Natural killer cell (primary cell): Measurements from ENCODE around the gene EPB41L5. TPM values are rescaled to one million over a fixed set of nuclear protein-coding genes. Genes with fewer than 3 reads are reported as not detected.

Experiments used
- ATAC-seq, 3 donors: fragments of 150-1000 bp in 2 of 3; fragments of 200-7000 bp in 1 of 3; cut with Tn5 transposase; 1 replicate in 1 of 3; 2 replicates in 2 of 3; pipeline ENCODE4 v1.10.0; 2021; ENCODE audit warnings: mild to moderate bottlenecking in 2 of 3, moderate library complexity in 2 of 3
- DNase-seq, 2 donors: peaks; one replicate each; pipeline versions ENCODE4 v3.0.0 to v3.0.0-alpha.2; 2013 to 2021; ENCODE audit warnings: mixed read lengths in 1 of 2
- H3K27ac ChIP-seq: one replicate; pipeline ENCODE4 v1.5.1; 2013; ENCODE audit warnings: mild to moderate bottlenecking, low read length
- H3K27me3 ChIP-seq: one replicate; pipeline ENCODE4 v1.6.1; 2013; ENCODE audit warnings: low read length; ENCODE audit not compliant: control insufficient read depth, insufficient read depth
- H3K36me3 ChIP-seq: one replicate; pipeline ENCODE4 v1.6.1; 2013; ENCODE audit warnings: low read length; ENCODE audit not compliant: control insufficient read depth, insufficient read depth
- H3K4me1 ChIP-seq: one replicate; pipeline ENCODE4 v1.6.1; 2013; ENCODE audit warnings: low read length; ENCODE audit not compliant: control insufficient read depth, insufficient read depth
- H3K4me3 ChIP-seq: one replicate; pipeline ENCODE4 v1.5.1; 2013; ENCODE audit warnings: low read length
- H3K9me3 ChIP-seq: one replicate; pipeline ENCODE4 v1.6.1; 2013; ENCODE audit warnings: low read length; ENCODE audit not compliant: control insufficient read depth, insufficient read depth
- H3K27ac Mint-ChIP-seq, 2 donors: one replicate each; pipeline ENCODE4 v1.8.0; 2022; ENCODE audit warnings: mild to moderate bottlenecking in 2 of 2, mixed read lengths in 2 of 2, moderate library complexity in 1 of 2
- H3K27me3 Mint-ChIP-seq, 2 donors: one replicate each; pipeline ENCODE4 v1.8.0; 2022; ENCODE audit warnings: low read depth in 2 of 2, mixed read lengths in 2 of 2
- H3K36me3 Mint-ChIP-seq: one replicate; pipeline ENCODE4 v1.8.0; 2022; ENCODE audit warnings: mixed read lengths
- H3K4me1 Mint-ChIP-seq, 2 donors: one replicate each; pipeline ENCODE4 v1.8.0; 2022; ENCODE audit warnings: mixed read lengths in 2 of 2
- H3K4me3 Mint-ChIP-seq: one replicate; pipeline ENCODE4 v1.8.0; 2022; ENCODE audit warnings: mild to moderate bottlenecking, moderate library complexity, mixed read lengths
- H3K9me3 Mint-ChIP-seq, 2 donors: one replicate each; pipeline ENCODE4 v1.8.0; 2022; ENCODE audit warnings: mixed read lengths in 2 of 2
- CTCF ChIP-seq: fragments of 200-600 bp; IDR thresholded peaks from one replicate; pipeline ENCODE4 v1.8.0; 2022; ENCODE audit warnings: antibody characterized with exemption
- WGBS: methylation state at CpG from one replicate; pipeline ENCODE4 v1.1.7; 2013; ENCODE audit warnings: missing lambda C conversion rate; ENCODE audit not compliant: insufficient coverage; 5-methylcytosine and 5-hydroxymethylcytosine counted together
- intact Hi-C: fragments of 100-400 bp; cut with micrococcal nuclease; formaldehyde crosslinking; loops from one replicate; pipeline ENCODE4 v1.14.2; 2022
- total RNA-seq, 4 donors: library from RNA; stranded (reverse); fragments of 120-200 nt in 1 of 4; gene quantifications; one replicate each; pipeline versions ENCODE4 v1.2.3 to v1.2.4, GENCODE V29; 2013 to 2022

EPB41L5 gene
- total RNA-seq, 3 donors from 2014 or later (not counting 1 experiment from before 2014, with no cell fraction given), result 3.0 to 8.5 (median 3.6) TPM

DNA sequence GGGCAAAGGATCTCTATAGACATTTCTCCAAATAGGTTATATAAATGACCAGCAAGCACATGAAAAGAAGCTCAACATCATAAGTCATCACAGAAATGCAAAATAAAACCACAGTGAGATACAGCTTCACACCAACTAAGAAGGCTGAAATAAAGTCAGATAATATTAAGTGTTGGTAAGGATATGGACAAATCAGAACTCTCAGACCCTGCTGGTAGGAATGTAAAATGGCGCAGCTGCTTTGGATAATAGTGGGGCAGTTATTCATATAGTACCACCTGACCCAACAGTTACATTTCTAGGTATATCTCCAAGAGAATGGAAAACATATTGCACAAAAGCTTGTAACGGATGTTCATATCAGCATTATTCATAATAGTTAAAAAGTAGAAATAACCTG lies 14.0 kb downstream of the EPB41L5 start:
- Histone ChIP-seq H3K27me3 (no peaks in the 10 kb centered on the region), H3K4me1 (no peaks in the 10 kb centered on the region), H3K27ac (no peak overlapping the region), H3K9me3 (no peaks in the 10 kb centered on the region), H3K36me3 (no peaks in the 10 kb centered on the region), H3K4me3 (no peak overlapping the region)
- intact Hi-C loops, result no loop called here
- no peaks in the 10 kb centered on the region for H3K9me3 Mint-ChIP-seq
- H3K36me3 Mint-ChIP-seq, result no peaks in the 10 kb centered on the region
- WGBS, result 100% methylated on average over 1 of the region's 2 CpGs
- DNase-seq, result no peak
- H3K27ac Mint-ChIP-seq, result no peak overlapping the region
- no peak overlapping the region for H3K4me3 Mint-ChIP-seq
- no peaks in the 10 kb centered on the region for H3K27me3 Mint-ChIP-seq
- TF ChIP-seq CTCF, result no peak
- H3K4me1 Mint-ChIP-seq, result no peaks in the 10 kb centered on the region
- no peak for ATAC-seq

GRCh38 chr2:120028795-120029194 lies 15.9 kb downstream of the EPB41L5 start:
- no peak for TF ChIP-seq CTCF
- no peaks in the 10 kb centered on the region for H3K36me3 ChIP-seq
- ATAC-seq, result no peak
- no peak overlapping the region for H3K4me3 ChIP-seq
- Mint-ChIP-seq H3K36me3 (no peaks in the 10 kb centered on the region), H3K27ac (no peak overlapping the region), H3K4me1 (no peaks in the 10 kb centered on the region), H3K9me3 (no peaks in the 10 kb centered on the region), H3K27me3 (no peaks in the 10 kb centered on the region), H3K4me3 (no peak overlapping the region)
- no peak overlapping the region for H3K27ac ChIP-seq
- intact Hi-C loops, result no loop called here
- WGBS, result 95% methylated on average over 5 of the region's 5 CpGs
- no peaks in the 10 kb centered on the region for H3K27me3 ChIP-seq
- no peaks in the 10 kb centered on the region for H3K9me3 ChIP-seq
- H3K4me1 ChIP-seq, result no peaks in the 10 kb centered on the region
- DNase-seq, result no peak

GRCh38 chr2:120029672-120030640 lies 17.1 kb downstream of the EPB41L5 start:
- intact Hi-C loops, result no loop called here
- Mint-ChIP-seq H3K27ac (no peak overlapping the region), H3K27me3 (no peaks in the 10 kb centered on the region), H3K4me3 (no peak overlapping the region), H3K9me3 (no peaks in the 10 kb centered on the region), H3K36me3 (no peaks in the 10 kb centered on the region), H3K4me1 (no peaks in the 10 kb centered on the region)
- no peaks in the 10 kb centered on the region for H3K9me3 ChIP-seq
- TF ChIP-seq CTCF, result no peak
- no peaks in the 10 kb centered on the region for H3K27me3 ChIP-seq
- DNase-seq, result no peak
- no peaks in the 10 kb centered on the region for H3K36me3 ChIP-seq
- 97% methylated on average over 15 of the region's 15 CpGs for WGBS
- no peak for ATAC-seq
- H3K27ac ChIP-seq, result no peak overlapping the region
- no peak overlapping the region for H3K4me3 ChIP-seq
- no peaks in the 10 kb centered on the region for H3K4me1 ChIP-seq
